ENCODE results near the gene TKT. TPM values are rescaled to one million over a fixed set of nuclear protein-coding genes. Genes with fewer than 3 reads are reported as not detected.
"Not testable (repeated sequence)": the region's sequence is repeated elsewhere in the genome, so short reads cannot be mapped to it uniquely, and the experiment has no call there.

The TKT gene
- 332 and 351 TPM in 2 replicates for total RNA-seq

DNA sequence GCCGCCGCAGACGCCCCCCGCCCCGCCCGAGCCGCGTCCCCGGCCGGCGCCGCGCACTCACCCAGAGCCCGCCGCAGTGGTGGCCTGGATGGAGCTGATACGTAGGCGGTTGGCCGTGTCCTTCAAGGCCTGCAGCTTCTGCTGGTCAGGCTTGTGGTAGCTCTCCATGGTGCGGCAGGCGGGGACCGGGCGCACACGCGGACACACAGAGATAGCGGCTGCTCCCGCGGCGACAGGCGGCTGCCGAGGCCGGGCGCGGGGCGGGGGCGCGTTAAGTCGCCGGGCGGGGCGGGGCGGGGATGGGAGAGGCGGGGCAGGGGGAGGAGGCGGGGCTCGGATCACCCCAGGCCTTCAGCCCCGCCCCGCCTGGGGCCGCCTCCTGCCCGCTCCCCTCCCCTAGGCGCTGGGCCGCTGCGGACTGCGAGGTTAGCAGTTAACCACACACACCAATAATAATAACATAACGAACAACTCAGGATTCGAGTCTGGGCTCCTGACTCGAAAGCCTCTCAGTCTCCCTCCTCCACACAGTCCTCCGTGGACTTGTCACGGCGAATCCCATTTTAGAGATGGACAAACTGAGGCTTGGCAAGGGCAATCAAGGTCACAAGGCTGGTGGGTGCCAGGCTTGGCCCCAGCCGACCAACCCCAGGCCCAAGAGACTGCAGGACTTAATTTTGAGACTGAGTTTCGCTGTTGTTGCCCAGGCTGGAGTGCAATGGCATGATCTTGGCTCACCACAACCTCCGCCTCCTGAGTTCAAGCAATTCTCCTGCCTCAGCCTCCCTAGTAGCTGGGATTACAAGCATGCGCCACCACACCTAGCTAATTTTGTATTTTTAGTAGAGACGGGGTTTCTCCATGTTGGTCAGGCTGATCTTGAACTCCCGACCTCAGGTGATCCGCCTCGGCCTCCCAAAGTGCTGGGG, at the start of gene TKT:
TSS of gene TKT (minus strand) at position 248 of the 929 bp plus-strand sequence. CDS start at position 168, 80 bp downstream.
- peak within 1 kb of the TSS; percentile 95 for H3K4me3 Mint-ChIP-seq
- DNase-seq (ENCODE audit: low spot score) = peak; percentile 79
- peak within 1 kb of the TSS; percentile 90 for H3K27ac Mint-ChIP-seq
- H3K4me1 Mint-ChIP-seq (ENCODE audit: low read depth) = peaks cover 36% of the 10 kb centered on the region
- intact Hi-C loops (cut with micrococcal nuclease) = loop anchor here (1.0 to 10.0 kb wide), 7 partner anchors 91 to 636 kb away; partner anchors contain the start of genes DCP1A, RFT1, SELENOK and SFMBT1
- H3K9me3 Mint-ChIP-seq = no peaks in the 10 kb centered on the region
- peaks cover 8% of the 10 kb centered on the region for H3K27me3 Mint-ChIP-seq (ENCODE audit: insufficient read depth)
- peaks cover 17% of the 10 kb centered on the region for H3K36me3 Mint-ChIP-seq (ENCODE audit: low read depth)

DNA sequence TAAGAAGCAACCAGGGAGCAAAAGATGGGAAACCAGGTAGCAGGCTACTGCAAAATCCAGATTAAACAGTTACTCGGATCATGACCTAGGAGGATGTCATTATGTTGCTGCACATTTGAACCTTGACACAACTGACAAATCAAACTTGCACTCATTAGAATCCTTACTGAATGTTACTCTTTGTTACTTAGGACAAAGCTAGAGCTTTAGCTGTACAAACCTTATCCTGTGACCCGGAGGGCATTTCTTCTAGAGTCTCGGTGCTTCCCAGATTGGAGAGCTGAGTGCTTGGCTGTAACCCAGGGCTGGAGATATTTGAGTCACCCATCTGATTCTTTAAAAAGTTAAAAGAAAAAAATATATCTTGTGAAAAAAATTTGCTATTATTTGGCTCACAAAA, 48.1 kb upstream of the TKT start:
- no peak overlapping the region for H3K27ac Mint-ChIP-seq
- no peak for DNase-seq (ENCODE audit: low spot score)
- H3K36me3 Mint-ChIP-seq (ENCODE audit: low read depth) = peaks cover 24% of the 10 kb centered on the region
- no peak overlapping the region for H3K4me3 Mint-ChIP-seq
- H3K9me3 Mint-ChIP-seq = no peaks in the 10 kb centered on the region
- H3K4me1 Mint-ChIP-seq (ENCODE audit: low read depth) = peaks cover 7% of the 10 kb centered on the region
- intact Hi-C loops (cut with micrococcal nuclease) = no loop called here
- H3K27me3 Mint-ChIP-seq (ENCODE audit: insufficient read depth) = no peaks in the 10 kb centered on the region

- no peaks in the 10 kb centered on the region for H3K27me3 Mint-ChIP-seq (ENCODE audit: insufficient read depth)
- intact Hi-C loops (cut with micrococcal nuclease) = no loop called here
- no peak overlapping the region for H3K4me3 Mint-ChIP-seq
- no peaks in the 10 kb centered on the region for H3K9me3 Mint-ChIP-seq
- peaks cover 22% of the 10 kb centered on the region for H3K36me3 Mint-ChIP-seq (ENCODE audit: low read depth)
- no peak for DNase-seq (ENCODE audit: low spot score)
- no peak overlapping the region for H3K27ac Mint-ChIP-seq
- peaks cover 7% of the 10 kb centered on the region for H3K4me1 Mint-ChIP-seq (ENCODE audit: low read depth)
Measured at GRCh38 chr3:53303549-53303948, 47.7 kb upstream of the TKT start.

DNA sequence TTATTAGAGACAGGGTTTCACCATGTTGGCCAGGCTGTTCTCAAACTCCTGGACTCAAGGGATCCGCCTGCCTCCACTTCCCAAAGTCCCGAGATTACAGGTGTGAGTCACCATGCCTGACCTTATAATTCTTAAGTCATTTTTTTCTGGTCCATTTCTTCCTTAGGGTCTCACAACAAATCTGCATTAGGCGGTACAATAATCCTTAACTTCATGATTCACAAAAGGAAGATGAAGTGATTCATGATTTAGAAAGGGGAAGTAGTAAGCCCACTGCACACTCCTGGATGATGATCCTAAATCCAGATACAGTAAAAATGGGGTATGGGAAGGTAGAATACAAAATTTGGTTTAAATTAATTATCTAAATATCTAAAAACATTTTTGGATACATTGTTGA, 45.0 kb upstream of the TKT start:
- H3K4me1 Mint-ChIP-seq (ENCODE audit: low read depth) = peaks cover 7% of the 10 kb centered on the region
- H3K27me3 Mint-ChIP-seq (ENCODE audit: insufficient read depth) = no peaks in the 10 kb centered on the region
- intact Hi-C loops (cut with micrococcal nuclease) = no loop called here
- no peaks in the 10 kb centered on the region for H3K9me3 Mint-ChIP-seq
- peaks cover 20% of the 10 kb centered on the region for H3K36me3 Mint-ChIP-seq (ENCODE audit: low read depth)
- no peak overlapping the region for H3K4me3 Mint-ChIP-seq
- DNase-seq (ENCODE audit: low spot score) = no peak
- no peak overlapping the region for H3K27ac Mint-ChIP-seq

GRCh38 chr3:53299611-53300023, 43.8 kb upstream of the TKT start:
- not testable (repeated sequence) for H3K4me1 Mint-ChIP-seq (ENCODE audit: low read depth); H3K27me3 Mint-ChIP-seq (ENCODE audit: insufficient read depth); H3K4me3 Mint-ChIP-seq; H3K9me3 Mint-ChIP-seq; H3K27ac Mint-ChIP-seq; DNase-seq (ENCODE audit: low spot score)
- peaks cover 20% of the 10 kb centered on the region for H3K36me3 Mint-ChIP-seq (ENCODE audit: low read depth)
- intact Hi-C loops (cut with micrococcal nuclease) = loop anchor here (1.0 to 2.0 kb wide), 3 partner anchors 51 to 79 kb away; no protein-coding TSS in a partner anchor

DNA sequence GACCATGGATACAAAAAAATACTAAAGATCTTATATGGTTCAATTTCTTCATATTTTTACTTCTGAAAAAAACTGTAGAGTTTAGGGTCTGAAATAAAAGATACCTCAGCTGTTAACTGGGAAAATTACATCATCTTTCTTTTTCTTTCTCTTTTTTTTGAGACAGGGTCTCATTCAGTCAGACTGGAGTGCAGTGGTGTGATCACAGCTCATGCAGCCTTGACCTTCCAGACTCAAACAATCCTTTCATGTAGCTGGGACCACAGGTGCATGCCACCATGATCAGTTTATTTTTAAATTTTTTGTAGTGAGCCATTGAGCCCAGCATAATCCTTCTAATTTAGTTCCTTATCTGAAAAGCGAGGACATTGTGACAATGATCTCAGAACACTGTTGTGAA, 39.6 kb upstream of the TKT start:
- peaks cover 7% of the 10 kb centered on the region for H3K4me1 Mint-ChIP-seq (ENCODE audit: low read depth)
- H3K9me3 Mint-ChIP-seq = no peaks in the 10 kb centered on the region
- no peak overlapping the region for H3K4me3 Mint-ChIP-seq
- H3K36me3 Mint-ChIP-seq (ENCODE audit: low read depth) = peaks cover 15% of the 10 kb centered on the region
- H3K27ac Mint-ChIP-seq = no peak overlapping the region
- no peaks in the 10 kb centered on the region for H3K27me3 Mint-ChIP-seq (ENCODE audit: insufficient read depth)
- intact Hi-C loops (cut with micrococcal nuclease) = no loop called here
- DNase-seq (ENCODE audit: low spot score) = no peak

DNA sequence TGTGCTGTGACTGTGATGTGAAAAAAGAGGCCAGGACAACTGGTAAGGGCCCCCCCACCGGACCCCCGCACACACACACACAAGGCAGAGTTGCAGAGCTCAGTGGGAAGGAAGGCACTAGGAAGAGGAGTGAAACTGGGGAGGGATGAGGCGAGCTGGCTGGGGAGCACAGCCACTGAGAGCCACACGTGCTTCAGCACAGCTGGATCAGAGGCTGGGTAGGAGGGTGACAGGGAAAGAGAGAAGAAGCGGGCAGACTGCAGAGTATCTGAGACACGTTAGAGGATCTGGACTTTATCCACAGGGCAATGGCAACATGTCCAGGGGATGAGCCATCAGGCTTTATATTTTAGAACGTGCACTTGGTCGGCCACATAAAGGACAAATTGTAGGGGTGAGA, 38.0 kb upstream of the TKT start:
- no peaks in the 10 kb centered on the region for H3K27me3 Mint-ChIP-seq (ENCODE audit: insufficient read depth)
- peaks cover 19% of the 10 kb centered on the region for H3K36me3 Mint-ChIP-seq (ENCODE audit: low read depth)
- intact Hi-C loops (cut with micrococcal nuclease) = no loop called here

GRCh38 chr3:53288214-53288613, 32.4 kb upstream of the TKT start:
- Mint-ChIP-seq H3K27ac (no peak overlapping the region), H3K36me3 (ENCODE audit: low read depth) (peaks cover 34% of the 10 kb centered on the region), H3K9me3 (no peaks in the 10 kb centered on the region), H3K27me3 (ENCODE audit: insufficient read depth) (no peaks in the 10 kb centered on the region), H3K4me1 (ENCODE audit: low read depth) (peaks cover 9% of the 10 kb centered on the region), H3K4me3 (no peak overlapping the region)
- intact Hi-C loops (cut with micrococcal nuclease) = no loop called here
- DNase-seq (ENCODE audit: low spot score) = no peak

More for the DNA sequence above, 38.0 kb upstream of the TKT start:
- Mint-ChIP-seq H3K9me3 (no peaks in the 10 kb centered on the region), H3K4me1 (ENCODE audit: low read depth) (no peaks in the 10 kb centered on the region), H3K27ac (no peak overlapping the region), H3K4me3 (no peak overlapping the region)
- DNase-seq (ENCODE audit: low spot score) = no peak

GRCh38 chr3:53287131-53287629, 31.4 kb upstream of the TKT start:
- no peak for DNase-seq (ENCODE audit: low spot score)
- H3K36me3 Mint-ChIP-seq (ENCODE audit: low read depth) = peaks cover 30% of the 10 kb centered on the region
- H3K27ac Mint-ChIP-seq = peak overlapping the region; percentile 60
- H3K9me3 Mint-ChIP-seq = no peaks in the 10 kb centered on the region
- no peaks in the 10 kb centered on the region for H3K27me3 Mint-ChIP-seq (ENCODE audit: insufficient read depth)
- peaks cover 9% of the 10 kb centered on the region for H3K4me1 Mint-ChIP-seq (ENCODE audit: low read depth)
- intact Hi-C loops (cut with micrococcal nuclease) = no loop called here
- no peak overlapping the region for H3K4me3 Mint-ChIP-seq

GRCh38 chr3:53286727-53287126, 30.9 kb upstream of the TKT start:
- DNase-seq (ENCODE audit: low spot score) = no peak
- Mint-ChIP-seq H3K27me3 (ENCODE audit: insufficient read depth) (no peaks in the 10 kb centered on the region), H3K27ac (peak overlapping the region; percentile 60), H3K36me3 (ENCODE audit: low read depth) (peaks cover 28% of the 10 kb centered on the region), H3K4me3 (no peak overlapping the region), H3K9me3 (no peaks in the 10 kb centered on the region), H3K4me1 (ENCODE audit: low read depth) (peaks cover 9% of the 10 kb centered on the region)
- intact Hi-C loops (cut with micrococcal nuclease) = no loop called here

GRCh38 chr3:53282581-53282980, 26.8 kb upstream of the TKT start:
- H3K36me3 Mint-ChIP-seq (ENCODE audit: low read depth) = peaks cover 15% of the 10 kb centered on the region

DNA sequence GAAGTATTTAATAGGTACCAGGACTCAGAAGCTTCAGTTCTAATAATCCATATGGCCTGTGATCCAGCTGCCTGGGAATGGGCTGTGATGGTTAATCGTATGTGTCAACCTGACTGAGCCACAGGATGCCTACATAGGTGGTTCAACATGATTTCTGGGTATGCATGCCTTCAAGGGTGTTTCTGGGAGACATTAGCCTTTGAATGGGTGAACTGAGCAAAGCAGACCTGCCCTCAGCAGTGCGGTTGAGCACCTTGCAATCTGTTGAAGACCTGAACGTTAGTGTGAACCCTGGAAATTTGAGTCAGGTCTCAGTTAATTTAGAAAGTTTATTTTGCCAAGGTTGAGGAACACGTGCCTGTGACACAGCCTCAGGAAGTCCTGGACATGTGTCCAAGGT, 22.8 kb upstream of the TKT start:
- H3K27ac Mint-ChIP-seq = no peak overlapping the region
- intact Hi-C loops (cut with micrococcal nuclease) = no loop called here
- peaks cover 6% of the 10 kb centered on the region for H3K4me1 Mint-ChIP-seq (ENCODE audit: low read depth)
- DNase-seq (ENCODE audit: low spot score) = no peak
- no peak overlapping the region for H3K4me3 Mint-ChIP-seq
- peaks cover 2% of the 10 kb centered on the region for H3K27me3 Mint-ChIP-seq (ENCODE audit: insufficient read depth)
- H3K9me3 Mint-ChIP-seq = no peaks in the 10 kb centered on the region
- H3K36me3 Mint-ChIP-seq (ENCODE audit: low read depth) = no peaks in the 10 kb centered on the region

More at GRCh38 chr3:53282581-53282980, 26.8 kb upstream of the TKT start:
- intact Hi-C loops (cut with micrococcal nuclease) = no loop called here
- H3K4me1 Mint-ChIP-seq (ENCODE audit: low read depth) = peaks cover 8% of the 10 kb centered on the region
- H3K9me3 Mint-ChIP-seq = no peaks in the 10 kb centered on the region
- no peak for DNase-seq (ENCODE audit: low spot score)
- H3K4me3 Mint-ChIP-seq = no peak overlapping the region
- H3K27me3 Mint-ChIP-seq (ENCODE audit: insufficient read depth) = no peaks in the 10 kb centered on the region
- H3K27ac Mint-ChIP-seq = no peak overlapping the region

DNA sequence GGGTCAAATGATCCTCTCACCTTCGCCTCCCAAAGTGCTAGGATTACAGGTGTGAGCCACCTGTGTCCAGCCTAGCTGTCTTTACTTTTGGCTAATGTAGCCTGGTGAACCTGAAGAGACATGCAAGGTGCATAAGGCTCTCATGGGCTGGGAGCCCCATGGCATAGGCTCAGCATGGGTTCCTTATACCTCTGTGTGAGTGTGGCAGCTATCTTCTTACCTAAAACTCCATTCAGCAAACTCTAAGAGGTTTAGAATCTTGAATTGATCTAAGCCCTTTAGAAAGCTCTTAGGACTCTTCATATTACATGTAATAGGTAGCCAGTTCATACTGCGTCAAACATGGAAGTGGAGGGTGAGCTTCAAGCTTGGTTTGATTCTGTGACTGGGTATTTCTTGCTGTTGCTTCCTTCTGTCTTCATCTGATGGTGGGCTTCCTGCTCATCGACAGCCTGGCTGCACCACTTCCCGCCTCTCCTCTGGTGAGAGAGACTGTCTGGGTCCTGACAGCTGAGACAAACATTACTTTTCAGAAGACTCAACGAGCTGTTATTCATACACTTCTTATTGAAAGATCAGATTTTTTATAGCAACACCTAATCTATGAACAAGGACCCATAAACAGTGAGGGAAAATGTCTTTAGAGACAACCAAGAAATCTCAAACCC, 19.2 kb upstream of the TKT start:
- intact Hi-C loops (cut with micrococcal nuclease) = no loop called here
- no peak overlapping the region for H3K27ac Mint-ChIP-seq
- H3K36me3 Mint-ChIP-seq (ENCODE audit: low read depth) = no peaks in the 10 kb centered on the region
- H3K4me1 Mint-ChIP-seq (ENCODE audit: low read depth) = peaks cover 12% of the 10 kb centered on the region
- peaks cover 2% of the 10 kb centered on the region for H3K27me3 Mint-ChIP-seq (ENCODE audit: insufficient read depth)
- no peaks in the 10 kb centered on the region for H3K9me3 Mint-ChIP-seq
- H3K4me3 Mint-ChIP-seq = no peak overlapping the region
- no peak for DNase-seq (ENCODE audit: low spot score)
